ENCODE data around the gene CYGB.

- TF ChIP-seq EP300 (IDR thresholded peaks at IDR 0.05; ENCODE audit: borderline replicate concordance) (no peak), TAF1 (IDR thresholded peaks at IDR 0.05; ENCODE audit: low read depth) (no peak), YY1 (IDR thresholded peaks at IDR 0.05; ENCODE audit: low read depth) (no peak), EGR1 (IDR thresholded peaks at IDR 0.05) (no peak), FOXM1 (IDR thresholded peaks at IDR 0.05; ENCODE audit: borderline replicate concordance, low read depth) (no peak), CEBPB (IDR thresholded peaks at IDR 0.05) (no peak), REST (IDR thresholded peaks at IDR 0.05; ENCODE audit: low read depth) (no peak), CREB1 (IDR thresholded peaks at IDR 0.05; ENCODE audit: low read depth) (no peak), TCF12 (IDR thresholded peaks at IDR 0.05; ENCODE audit: low read depth) (no peak), USF1 (IDR thresholded peaks at IDR 0.05) (peak; percentile 83), MAX (IDR thresholded peaks at IDR 0.05) (0 out of 2 replicates have a peak, but pooled peaks have one; percentile 25), RAD21 (IDR thresholded peaks at IDR 0.05; ENCODE audit: low read depth) (peak; percentile 55), NFIC (IDR thresholded peaks at IDR 0.05) (no peak)
Observed at GRCh38 chr17:76517638-76518038, 19.9 kb downstream of the CYGB start.
